GM12892 (cell line): Measurements from ENCODE around the gene PYY.
"Not testable (repeated sequence)": the region's sequence is repeated elsewhere in the genome, so short reads cannot be mapped to it uniquely, and the experiment has no call there.

Source experiments
- DNase-seq: peaks from one replicate; pipeline ENCODE4 v3.0.0; 2011; ENCODE audit not compliant: insufficient read length
- FAIRE-seq: peaks from 2 replicates; lab custom pipeline; 2011; peaks lifted over from hg19 to GRCh38; lab: Jason Lieb, UNC
- POLR2A ChIP-seq: IDR thresholded peaks from 2 replicates; pipeline ENCODE4 v1.6.1; 2011; ENCODE audit warnings: low read depth, low read length, control low read depth
- POLR2AphosphoS5 ChIP-seq: IDR thresholded peaks from 2 replicates; pipeline ENCODE4 v1.6.1; 2011; ENCODE audit warnings: low read depth, low read length, control low read depth
- TAF1 ChIP-seq: IDR thresholded peaks from 2 replicates; pipeline ENCODE4 v1.6.1; 2011; ENCODE audit warnings: low read depth, mild to moderate bottlenecking, control low read depth, low read length, borderline replicate concordance

The PYY gene

GRCh38 chr17:43974382-43975266 is 20.9 kb upstream of the PYY start:
- no peak for FAIRE-seq
- DNase-seq: no peak
- TF ChIP-seq POLR2A (no peak), TAF1 (no peak), POLR2AphosphoS5 (no peak)

- DNase-seq, FAIRE-seq: not testable (repeated sequence)
These were observed 18.9 kb upstream of the PYY start for GRCh38 chr17:43972444-43973212.

DNA sequence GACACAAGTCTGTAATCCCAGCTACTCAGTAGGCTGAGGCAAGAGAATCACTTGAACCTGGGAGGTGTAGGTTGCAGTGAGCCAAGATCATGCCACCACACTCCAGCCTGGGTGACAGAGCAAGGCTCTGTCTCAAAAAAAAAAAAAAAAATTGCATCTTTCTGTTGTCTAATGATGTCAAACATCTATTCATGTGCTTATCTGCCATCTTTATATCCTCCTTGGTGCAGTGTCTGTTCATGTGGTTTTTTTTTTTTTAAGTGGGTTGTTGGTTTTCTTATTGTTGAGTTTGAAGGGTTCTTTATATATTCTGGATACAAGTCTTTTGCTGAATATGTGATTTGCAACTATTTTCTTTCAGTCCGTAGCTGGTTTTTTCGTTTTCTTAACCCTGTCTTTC is 17.7 kb upstream of the PYY start:
- not testable (repeated sequence) for FAIRE-seq, DNase-seq

DNA sequence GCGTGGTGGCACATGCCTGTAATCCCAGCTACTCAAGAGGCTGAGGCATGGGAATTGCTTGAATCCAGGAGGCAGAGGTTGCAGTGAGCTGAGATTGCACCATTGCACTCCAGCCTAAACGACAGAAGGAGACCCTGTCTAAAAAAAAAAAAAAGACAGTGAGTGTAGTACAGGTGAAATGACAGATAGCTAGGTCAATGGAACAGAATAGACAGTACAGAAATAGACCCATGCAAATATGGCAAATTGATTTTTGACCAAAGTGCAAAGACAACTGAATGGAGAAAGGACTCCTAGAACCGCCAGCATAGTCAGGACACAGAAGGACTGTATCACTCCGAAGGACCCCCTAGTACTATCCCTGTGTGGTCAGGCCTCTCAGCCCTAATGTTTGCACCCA is 16.6 kb upstream of the PYY start:
- TF ChIP-seq TAF1 (no peak), POLR2A (no peak), POLR2AphosphoS5 (no peak)
- no peak for DNase-seq
- FAIRE-seq: no peak

DNA sequence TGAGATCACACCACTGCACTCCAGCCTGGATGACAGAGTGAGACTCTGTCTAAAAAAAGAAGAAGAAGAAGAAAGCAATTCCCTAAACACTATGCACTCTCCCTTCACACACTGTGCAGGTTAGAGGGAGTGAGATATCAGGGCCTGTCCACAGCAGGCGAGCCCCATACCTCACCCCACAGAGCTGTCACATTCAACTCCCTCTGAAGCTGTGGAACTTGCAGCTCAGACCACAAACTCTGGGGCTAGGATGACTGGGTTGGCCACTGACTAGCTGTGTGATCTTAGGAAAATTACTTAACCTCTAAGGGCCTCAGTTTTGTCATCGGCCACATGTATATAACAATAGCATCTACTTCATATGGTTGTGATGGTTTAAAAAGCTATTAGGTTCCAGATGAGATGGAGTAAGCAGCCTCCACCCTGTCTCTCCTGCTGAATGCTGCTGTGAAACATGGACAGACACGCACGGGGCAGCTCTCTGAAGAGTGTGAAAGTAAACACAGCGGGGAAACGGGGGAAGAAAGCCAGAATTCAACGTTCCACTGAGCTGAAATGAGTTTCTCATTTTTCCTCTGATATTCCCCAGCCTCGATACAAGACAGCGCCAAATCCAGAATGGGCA is 13.6 kb upstream of the PYY start:
- DNase-seq (no peak), FAIRE-seq (no peak)
- TF ChIP-seq POLR2AphosphoS5: no peak
- TF ChIP-seq TAF1: no peak
- TF ChIP-seq POLR2A: no peak

- FAIRE-seq (no peak), DNase-seq (no peak)
These were observed 12.5 kb upstream of the PYY start for GRCh38 chr17:43966276-43966675.

GRCh38 chr17:43962479-43962878 is 8.7 kb upstream of the PYY start:
- FAIRE-seq (no peak), DNase-seq (no peak)
- TF ChIP-seq TAF1 (no peak), POLR2AphosphoS5 (no peak), POLR2A (no peak)

More at GRCh38 chr17:43966276-43966675, 12.5 kb upstream of the PYY start:
- no peak for TF ChIP-seq POLR2A
- TF ChIP-seq POLR2AphosphoS5: no peak
- no peak for TF ChIP-seq TAF1

GRCh38 chr17:43961954-43962353 is 8.2 kb upstream of the PYY start:
- no peak for DNase-seq
- FAIRE-seq: no peak
- TF ChIP-seq TAF1 (no peak), POLR2AphosphoS5 (no peak), POLR2A (no peak)

DNA sequence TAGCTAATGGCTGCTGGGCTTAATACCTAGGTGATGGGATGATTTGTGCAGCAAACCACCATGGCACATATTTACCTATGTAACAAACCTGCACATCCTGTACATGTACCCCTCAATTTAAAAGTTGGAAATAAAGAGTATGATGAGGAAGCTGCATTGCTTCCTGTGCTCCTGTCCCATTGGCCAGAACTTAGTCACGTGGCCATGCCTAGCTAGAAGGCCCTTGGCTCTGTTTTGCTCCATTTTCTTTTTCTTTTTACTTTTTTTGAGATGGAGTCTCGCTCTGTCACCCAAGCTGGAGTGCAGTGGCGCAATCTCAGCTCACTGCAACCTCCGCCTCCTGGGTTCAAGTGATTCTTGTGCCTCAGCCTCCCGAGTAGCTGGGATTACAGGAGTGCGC is 7.6 kb upstream of the PYY start:
- FAIRE-seq, DNase-seq: not testable (repeated sequence)

DNA sequence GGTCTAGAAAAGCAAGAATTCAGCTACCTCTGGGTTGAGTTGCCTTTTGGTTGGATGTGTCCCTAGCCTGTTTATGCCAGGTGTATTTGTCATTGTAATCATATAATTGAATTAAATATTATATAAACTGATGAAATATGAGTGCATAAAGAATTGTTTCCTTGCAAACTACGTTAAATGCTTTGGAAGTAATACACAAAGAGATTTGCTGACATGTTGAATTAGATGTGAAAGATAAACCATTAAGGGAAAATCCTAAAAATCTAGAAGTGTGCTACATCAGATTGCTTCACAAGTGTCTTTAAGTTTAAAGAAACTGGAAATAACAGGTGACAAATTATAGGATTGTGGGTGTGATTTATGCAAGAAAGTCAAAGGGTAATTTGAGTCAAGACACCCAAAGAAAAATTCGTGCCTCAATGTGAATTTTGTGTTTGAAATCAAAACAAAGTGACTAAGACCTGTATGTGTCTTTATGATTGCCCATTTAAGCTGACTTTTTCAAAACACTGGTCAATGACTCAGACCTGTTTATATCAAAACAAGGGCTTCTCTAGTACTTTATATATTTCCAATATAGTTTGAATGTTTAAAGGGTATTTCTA is 5.1 kb upstream of the PYY start:
- TF ChIP-seq POLR2AphosphoS5: no peak
- no peak for TF ChIP-seq POLR2A
- no peak for TF ChIP-seq TAF1
- no peak for DNase-seq
- no peak for FAIRE-seq

DNA sequence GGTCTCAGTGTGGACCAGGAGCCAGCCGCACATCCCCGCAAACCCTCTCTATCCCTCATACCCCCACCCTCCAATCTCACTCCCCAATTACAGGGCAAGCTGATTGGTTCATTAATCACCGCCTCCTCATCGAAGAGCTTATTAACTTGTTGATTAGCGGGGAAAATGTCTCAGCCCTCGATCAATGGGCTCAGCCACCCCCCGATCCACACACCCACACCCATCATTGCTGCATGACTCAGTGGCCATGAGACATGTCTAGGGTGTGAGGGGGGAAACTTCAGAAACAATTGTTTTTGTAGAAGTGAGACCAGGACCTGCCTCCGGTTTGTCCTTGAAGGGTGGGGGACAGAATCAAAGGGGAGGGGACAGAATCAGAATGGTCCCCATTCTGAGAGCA is 2.5 kb upstream of the PYY start:
- no peak for FAIRE-seq
- DNase-seq: no peak
- TF ChIP-seq TAF1 (no peak), POLR2AphosphoS5 (no peak), POLR2A (no peak)
